Measurements from ENCODE around the gene PACS2. TPM values are rescaled to one million over a fixed set of nuclear protein-coding genes. Genes with fewer than 3 reads are reported as not detected.

The PACS2 gene
- total and polyA plus RNA-seq, 4 donors = 5.1 to 21.9 (median 9.8) TPM

DNA sequence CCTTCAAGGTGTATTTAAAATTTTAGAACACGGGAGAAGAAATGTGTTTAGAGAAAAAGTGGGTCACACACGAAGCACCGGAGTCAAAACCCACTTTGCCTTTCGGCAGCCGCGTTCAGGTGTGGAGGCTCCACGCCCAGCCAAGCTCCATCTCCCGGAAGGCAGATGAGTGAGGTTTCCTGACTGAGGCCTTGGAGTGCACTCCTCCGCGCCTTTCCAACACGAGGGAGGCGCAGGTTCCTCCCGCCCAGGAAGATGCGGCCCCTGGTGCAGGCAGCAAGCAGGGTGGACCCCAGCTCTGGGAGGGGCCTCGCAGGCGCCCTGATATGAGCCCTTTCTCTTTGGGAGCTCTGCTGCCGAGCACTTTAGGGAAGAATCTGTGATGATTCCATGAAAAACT is 127.6 kb downstream of the PACS2 start (continued):
- TF ChIP-seq, protein P1, sequence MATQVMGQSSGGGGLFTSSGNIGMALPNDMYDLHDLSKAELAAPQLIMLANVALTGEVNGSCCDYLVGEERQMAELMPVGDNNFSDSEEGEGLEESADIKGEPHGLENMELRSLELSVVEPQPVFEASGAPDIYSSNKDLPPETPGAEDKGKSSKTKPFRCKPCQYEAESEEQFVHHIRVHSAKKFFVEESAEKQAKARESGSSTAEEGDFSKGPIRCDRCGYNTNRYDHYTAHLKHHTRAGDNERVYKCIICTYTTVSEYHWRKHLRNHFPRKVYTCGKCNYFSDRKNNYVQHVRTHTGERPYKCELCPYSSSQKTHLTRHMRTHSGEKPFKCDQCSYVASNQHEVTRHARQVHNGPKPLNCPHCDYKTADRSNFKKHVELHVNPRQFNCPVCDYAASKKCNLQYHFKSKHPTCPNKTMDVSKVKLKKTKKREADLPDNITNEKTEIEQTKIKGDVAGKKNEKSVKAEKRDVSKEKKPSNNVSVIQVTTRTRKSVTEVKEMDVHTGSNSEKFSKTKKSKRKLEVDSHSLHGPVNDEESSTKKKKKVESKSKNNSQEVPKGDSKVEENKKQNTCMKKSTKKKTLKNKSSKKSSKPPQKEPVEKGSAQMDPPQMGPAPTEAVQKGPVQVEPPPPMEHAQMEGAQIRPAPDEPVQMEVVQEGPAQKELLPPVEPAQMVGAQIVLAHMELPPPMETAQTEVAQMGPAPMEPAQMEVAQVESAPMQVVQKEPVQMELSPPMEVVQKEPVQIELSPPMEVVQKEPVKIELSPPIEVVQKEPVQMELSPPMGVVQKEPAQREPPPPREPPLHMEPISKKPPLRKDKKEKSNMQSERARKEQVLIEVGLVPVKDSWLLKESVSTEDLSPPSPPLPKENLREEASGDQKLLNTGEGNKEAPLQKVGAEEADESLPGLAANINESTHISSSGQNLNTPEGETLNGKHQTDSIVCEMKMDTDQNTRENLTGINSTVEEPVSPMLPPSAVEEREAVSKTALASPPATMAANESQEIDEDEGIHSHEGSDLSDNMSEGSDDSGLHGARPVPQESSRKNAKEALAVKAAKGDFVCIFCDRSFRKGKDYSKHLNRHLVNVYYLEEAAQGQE (IDR thresholded peaks at IDR 0.05) = no peak
- no peak for TF ChIP-seq FOXA1 (IDR thresholded peaks at IDR 0.05)
- no peak for TF ChIP-seq RXRA (IDR thresholded peaks at IDR 0.05)

GRCh38 chr14:105442834-105443233 is 128.3 kb downstream of the PACS2 start:
- Histone ChIP-seq H3K4me3 (ENCODE audit: low read depth in 1 of 3, low read length in 3 of 3) (no peak overlapping the region), H3K27ac (ENCODE audit: low read depth in 1 of 2, low read length in 2 of 2) (no peak overlapping the region), H3K4me1 (ENCODE audit: control insufficient read depth in 4 of 4, insufficient read depth in 4 of 4, low read length in 3 of 4) (no peaks in the 10 kb centered on the region), H3K9me3 (ENCODE audit: control insufficient read depth in 4 of 4, low read length in 3 of 4) (no peaks in the 10 kb centered on the region), H3K36me3 (ENCODE audit: control insufficient read depth in 4 of 4, insufficient read depth in 3 of 4, low read depth in 1 of 4, low read length in 3 of 4) (peaks cover 0 to 4% (median 2%) of the 10 kb centered on the region in 4 donors), H3K9ac (ENCODE audit: low read depth in 1 of 2, low read length in 2 of 2) (no peak overlapping the region), H3K27me3 (ENCODE audit: control insufficient read depth in 4 of 4, insufficient read depth in 4 of 4, low read length in 3 of 4) (no peaks in the 10 kb centered on the region)
- TF ChIP-seq GABPA (IDR thresholded peaks at IDR 0.05 in 1 of 2, conservative IDR thresholded peaks at IDR 0.05 in 1 of 2) = no peak
- no peak for DNase-seq (ENCODE audit: low spot score)
- WGBS = 87% methylated on average over 12 of the region's 12 CpGs

- Histone ChIP-seq H3K4me3 (ENCODE audit: low read depth in 1 of 3, low read length in 3 of 3) (no peak overlapping the region), H3K36me3 (ENCODE audit: control insufficient read depth in 4 of 4, insufficient read depth in 3 of 4, low read depth in 1 of 4, low read length in 3 of 4) (peaks cover 0 to 3% (median 0%) of the 10 kb centered on the region in 4 donors), H3K9me3 (ENCODE audit: control insufficient read depth in 4 of 4, low read length in 3 of 4) (no peaks in the 10 kb centered on the region), H3K9ac (ENCODE audit: low read depth in 1 of 2, low read length in 2 of 2) (no peak overlapping the region), H3K4me1 (ENCODE audit: control insufficient read depth in 4 of 4, insufficient read depth in 4 of 4, low read length in 3 of 4) (no peaks in the 10 kb centered on the region), H3K27me3 (ENCODE audit: control insufficient read depth in 4 of 4, insufficient read depth in 4 of 4, low read length in 3 of 4) (no peaks in the 10 kb centered on the region), H3K27ac (ENCODE audit: low read depth in 1 of 2, low read length in 2 of 2) (no peak overlapping the region)
- 95% methylated on average over 17 of the region's 17 CpGs for WGBS
- TF ChIP-seq, protein P2, sequence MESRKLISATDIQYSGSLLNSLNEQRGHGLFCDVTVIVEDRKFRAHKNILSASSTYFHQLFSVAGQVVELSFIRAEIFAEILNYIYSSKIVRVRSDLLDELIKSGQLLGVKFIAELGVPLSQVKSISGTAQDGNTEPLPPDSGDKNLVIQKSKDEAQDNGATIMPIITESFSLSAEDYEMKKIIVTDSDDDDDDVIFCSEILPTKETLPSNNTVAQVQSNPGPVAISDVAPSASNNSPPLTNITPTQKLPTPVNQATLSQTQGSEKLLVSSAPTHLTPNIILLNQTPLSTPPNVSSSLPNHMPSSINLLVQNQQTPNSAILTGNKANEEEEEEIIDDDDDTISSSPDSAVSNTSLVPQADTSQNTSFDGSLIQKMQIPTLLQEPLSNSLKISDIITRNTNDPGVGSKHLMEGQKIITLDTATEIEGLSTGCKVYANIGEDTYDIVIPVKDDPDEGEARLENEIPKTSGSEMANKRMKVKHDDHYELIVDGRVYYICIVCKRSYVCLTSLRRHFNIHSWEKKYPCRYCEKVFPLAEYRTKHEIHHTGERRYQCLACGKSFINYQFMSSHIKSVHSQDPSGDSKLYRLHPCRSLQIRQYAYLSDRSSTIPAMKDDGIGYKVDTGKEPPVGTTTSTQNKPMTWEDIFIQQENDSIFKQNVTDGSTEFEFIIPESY (IDR thresholded peaks at IDR 0.05) = no peak
- TF ChIP-seq FOXA2 (IDR thresholded peaks at IDR 0.05) (no peak), CTCF (IDR thresholded peaks at IDR 0.05; ENCODE audit: low read depth, low read length, missing input control) (no peak), JUND (IDR thresholded peaks at IDR 0.05) (no peak), FOXA1 (IDR thresholded peaks at IDR 0.05) (no peak), RXRA (IDR thresholded peaks at IDR 0.05) (no peak), HNF4A (conservative IDR thresholded peaks at IDR 0.05) (no peak), SP1 (IDR thresholded peaks at IDR 0.05) (no peak), MAX (IDR thresholded peaks at IDR 0.05) (no peak), EGR1 (IDR thresholded peaks at IDR 0.05; ENCODE audit: low read depth in 2 of 2) (no peak), NR2F2 (IDR thresholded peaks at IDR 0.05) (no peak), GABPA (IDR thresholded peaks at IDR 0.05 in 1 of 2, conservative IDR thresholded peaks at IDR 0.05 in 1 of 2) (no peak), HNF4G (IDR thresholded peaks at IDR 0.05) (no peak), TAF1 (conservative IDR thresholded peaks at IDR 0.05) (no peak), YY1 (IDR thresholded peaks at IDR 0.05) (no peak), RAD21 (IDR thresholded peaks at IDR 0.05) (no peak), ATF3 (IDR thresholded peaks at IDR 0.05) (no peak)
- TF ChIP-seq, protein P1 (IDR thresholded peaks at IDR 0.05) = no peak
- no peak for DNase-seq (ENCODE audit: low spot score)
These were observed 130.3 kb downstream of the PACS2 start for GRCh38 chr14:105444859-105445258.
